ENCODE measurements around the gene B4GALNT4. TPM values are rescaled to one million over a fixed set of nuclear protein-coding genes. Genes with fewer than 3 reads are reported as not detected.

The B4GALNT4 gene
- total and polyA plus RNA-seq, 2 of the 8 experiments (the other 6 are each of a cell fraction or from before 2014, with no cell fraction given) = 40.9 to 76.3 TPM

DNA sequence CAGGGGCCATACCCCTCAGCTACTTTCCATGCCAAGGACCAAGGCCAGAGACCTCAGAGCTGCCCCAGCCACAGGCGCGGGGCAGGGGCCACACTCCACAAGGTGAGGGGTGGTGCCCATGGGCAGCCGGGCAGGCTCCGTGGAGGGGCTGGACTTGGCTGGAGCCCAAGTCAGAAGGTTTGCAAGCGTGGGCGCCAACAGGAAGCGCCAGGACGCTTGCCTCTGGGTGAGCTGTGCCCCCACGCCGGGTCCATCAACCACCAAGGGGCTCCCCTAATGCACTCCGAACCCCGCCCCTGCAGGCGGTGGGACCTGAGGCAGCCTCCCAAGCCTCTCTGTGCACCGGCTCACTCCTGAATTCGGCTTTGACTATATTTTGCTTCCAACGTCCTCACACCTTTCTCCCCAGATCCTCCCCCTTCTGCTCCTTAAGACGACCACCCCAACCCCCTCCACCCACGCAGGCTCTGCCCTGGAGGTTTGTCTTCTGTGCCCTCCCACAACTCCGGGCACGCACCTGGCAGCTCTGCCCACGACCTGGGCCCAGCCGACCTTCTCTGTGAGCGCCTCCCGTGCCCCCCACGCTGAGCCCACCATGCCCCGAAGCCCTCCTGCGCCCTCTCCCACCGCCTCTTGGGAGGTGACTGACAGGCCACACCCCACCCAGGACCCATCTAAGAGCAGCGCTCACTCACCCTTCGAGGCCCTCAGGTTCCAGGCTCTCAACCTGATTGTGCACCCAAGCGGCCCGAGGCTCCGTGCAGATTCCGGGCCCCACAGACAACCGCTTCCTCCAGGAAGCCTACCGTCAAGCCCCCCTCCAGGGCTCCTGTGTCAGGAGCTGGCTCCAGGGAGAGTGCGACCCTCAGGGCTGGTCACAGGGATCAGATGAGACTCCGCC, 22.1 kb downstream of the B4GALNT4 start (continued):
- no peak for TF ChIP-seq JUN (IDR thresholded peaks at IDR 0.05; ENCODE audit: low read depth, low read length)
- no peak for TF ChIP-seq MAFK (IDR thresholded peaks at IDR 0.05; ENCODE audit: low read depth, low read length)
- no peak for TF ChIP-seq SP1 (IDR thresholded peaks at IDR 0.05; ENCODE audit: low read depth, low read length)
- TF ChIP-seq MAX (IDR thresholded peaks at IDR 0.05) = no peak
- TF ChIP-seq, protein P1, sequence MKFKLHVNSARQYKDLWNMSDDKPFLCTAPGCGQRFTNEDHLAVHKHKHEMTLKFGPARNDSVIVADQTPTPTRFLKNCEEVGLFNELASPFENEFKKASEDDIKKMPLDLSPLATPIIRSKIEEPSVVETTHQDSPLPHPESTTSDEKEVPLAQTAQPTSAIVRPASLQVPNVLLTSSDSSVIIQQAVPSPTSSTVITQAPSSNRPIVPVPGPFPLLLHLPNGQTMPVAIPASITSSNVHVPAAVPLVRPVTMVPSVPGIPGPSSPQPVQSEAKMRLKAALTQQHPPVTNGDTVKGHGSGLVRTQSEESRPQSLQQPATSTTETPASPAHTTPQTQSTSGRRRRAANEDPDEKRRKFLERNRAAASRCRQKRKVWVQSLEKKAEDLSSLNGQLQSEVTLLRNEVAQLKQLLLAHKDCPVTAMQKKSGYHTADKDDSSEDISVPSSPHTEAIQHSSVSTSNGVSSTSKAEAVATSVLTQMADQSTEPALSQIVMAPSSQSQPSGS (IDR thresholded peaks at IDR 0.05; ENCODE audit: low read length) = no peak
- TF ChIP-seq POLR2AphosphoS5 (IDR thresholded peaks at IDR 0.05; ENCODE audit: low read depth, low read length) = no peak
- no peak for TF ChIP-seq NRF1 (IDR thresholded peaks at IDR 0.05; ENCODE audit: low read depth, low read length)
- TF ChIP-seq SAP30 (IDR thresholded peaks at IDR 0.05; ENCODE audit: insufficient read depth, insufficient replicate concordance, low read length) = no peak

Measured in H1 (cell line).